IMR-90 (cell line): Measurements from ENCODE around the gene KIDINS220. TPM values are rescaled to one million over a fixed set of nuclear protein-coding genes. Genes with fewer than 3 reads are reported as not detected.
A peak's percentile ranks its signal among the peaks of the same experiment; 100 is the strongest.

Experiments
- ATAC-seq: fragments of 200-7000 bp; cut with Tn5 transposase; 2 replicates; pipeline ENCODE4 v1.9.1; 2020; ENCODE audit warnings: low read depth, mild to moderate bottlenecking, moderate library complexity
- BruUV-seq: library from RNA; stranded (reverse); fragments of 400-500 nt; replicated peaks from 2 replicates; lab custom pipeline; 2021; lab: Mats Ljungman, UMichigan
- CTCF ChIA-PET: fragments of 300-600 bp; formaldehyde crosslinking; extraction: SDS; loops from one replicate; lab custom pipeline; 2021; ENCODE audit warnings: antibody characterized with exemption; lab: Yijun Ruan, JAX
- POLR2A ChIA-PET: fragments of 300-600 bp; sonication (Branson Sonifier 250); formaldehyde crosslinking; loops from one replicate; lab custom pipeline; 2022; ENCODE audit warnings: antibody characterized with exemption; ENCODE audit not compliant: unreplicated experiment; lab: Charles Lee
- DNase-seq: peaks from one replicate; pipeline ENCODE4 v3.0.0; 2013
- H2AFZ ChIP-seq: replicated peaks from 2 replicates; pipeline ENCODE3; 2013; ENCODE audit warnings: low read length, mild to moderate bottlenecking; ENCODE audit not compliant: poor library complexity
- H2AK5ac ChIP-seq: 2 replicates; pipeline ENCODE4 v1.6.1; 2013; ENCODE audit warnings: low read depth, low read length, inconsistent platforms
- H2AK9ac ChIP-seq: replicated peaks from 2 replicates; pipeline ENCODE3; 2013; ENCODE audit warnings: mild to moderate bottlenecking, low read depth, low read length, moderate library complexity; ENCODE audit not compliant: poor library complexity
- H2BK120ac ChIP-seq: 2 replicates; pipeline ENCODE4 v1.6.1; 2013; ENCODE audit warnings: low read depth, low read length, inconsistent platforms
- H2BK15ac ChIP-seq: 3 replicates; pipeline ENCODE4 v1.6.1; 2013; ENCODE audit warnings: low read depth, low read length, inconsistent platforms
- H2BK20ac ChIP-seq: 2 replicates; pipeline ENCODE4 v1.6.1; 2013; ENCODE audit warnings: low read depth, mild to moderate bottlenecking, inconsistent platforms, low read length, moderate library complexity
- H2BK5ac ChIP-seq: 2 replicates; pipeline ENCODE4 v1.6.1; 2013; ENCODE audit warnings: mild to moderate bottlenecking, low read depth, low read length, inconsistent platforms; ENCODE audit not compliant: poor library complexity, severe bottlenecking
- H3K14ac ChIP-seq: replicated peaks from 2 replicates; pipeline ENCODE4 v1.6.1; 2013; ENCODE audit warnings: low read depth, low read length, inconsistent platforms
- H3K18ac ChIP-seq: 2 replicates; pipeline ENCODE4 v1.6.1; 2013; ENCODE audit warnings: low read depth, low read length, control low read depth
- H3K23ac ChIP-seq: 2 replicates; pipeline ENCODE4 v1.6.1; 2013; ENCODE audit warnings: low read depth, low read length, inconsistent platforms
- H3K27ac ChIP-seq: 2 replicates; pipeline ENCODE4 v1.5.1; 2013; ENCODE audit warnings: mild to moderate bottlenecking, control low read depth, low read length; ENCODE audit not compliant: insufficient read depth
- H3K27me3 ChIP-seq: 2 replicates; pipeline ENCODE4 v1.6.1; 2013; ENCODE audit warnings: low read length; ENCODE audit not compliant: control insufficient read depth, insufficient read depth
- H3K36me3 ChIP-seq: 2 replicates; pipeline ENCODE4 v1.6.1; 2013; ENCODE audit warnings: low read length, mixed read lengths; ENCODE audit not compliant: control insufficient read depth, insufficient read depth
- H3K4ac ChIP-seq: 2 replicates; pipeline ENCODE4 v1.6.1; 2013; ENCODE audit warnings: low read depth, low read length, inconsistent platforms
- H3K4me1 ChIP-seq: 2 replicates; pipeline ENCODE4 v1.6.1; 2013; ENCODE audit warnings: low read length, mixed read lengths; ENCODE audit not compliant: control insufficient read depth, insufficient read depth
- H3K4me2 ChIP-seq: 2 replicates; pipeline ENCODE4 v1.6.1; 2013; ENCODE audit warnings: low read depth, mild to moderate bottlenecking, control low read depth, low read length, moderate library complexity
- H3K4me3 ChIP-seq: 2 replicates; pipeline ENCODE4 v1.5.1; 2013; ENCODE audit warnings: low read depth, mild to moderate bottlenecking, control low read depth, low read length, moderate library complexity; ENCODE audit not compliant: insufficient read depth
- H3K56ac ChIP-seq: 2 replicates; pipeline ENCODE4 v1.6.1; 2013; ENCODE audit warnings: low read length, inconsistent platforms; ENCODE audit not compliant: insufficient read depth; ENCODE audit errors: extremely low read depth
- H3K79me1 ChIP-seq, 2 experiments: 2 replicates each; pipeline ENCODE4 v1.6.1; 2013; ENCODE audit warnings: low read length in 2 of 2, inconsistent platforms in 1 of 2, low read depth in 1 of 2
- H3K9ac ChIP-seq: 2 replicates; pipeline ENCODE4 v1.6.1; 2013; ENCODE audit warnings: low read depth, low read length, control low read depth
- H3K9me1 ChIP-seq: 2 replicates; pipeline ENCODE4 v1.6.1; 2013; ENCODE audit warnings: low read length, inconsistent platforms; ENCODE audit not compliant: insufficient read depth
- H3K9me3 ChIP-seq: 2 replicates; pipeline ENCODE4 v1.6.1; 2013; ENCODE audit warnings: low read length; ENCODE audit not compliant: control insufficient read depth, insufficient read depth
- H4K20me1 ChIP-seq: 2 replicates; pipeline ENCODE4 v1.6.1; 2013; ENCODE audit warnings: low read length, inconsistent platforms; ENCODE audit not compliant: insufficient read depth
- H4K5ac ChIP-seq: 2 replicates; pipeline ENCODE4 v1.6.1; 2013; ENCODE audit warnings: mild to moderate bottlenecking, low read depth, low read length, control low read depth
- H4K8ac ChIP-seq, 2 experiments: 2 replicates each; pipeline ENCODE4 v1.6.1; 2013; ENCODE audit warnings: low read depth in 2 of 2, low read length in 2 of 2, control low read depth in 1 of 2, inconsistent platforms in 1 of 2
- H4K91ac ChIP-seq: 2 replicates; pipeline ENCODE4 v1.6.1; 2013; ENCODE audit warnings: low read depth, low read length, inconsistent platforms; ENCODE audit not compliant: insufficient read depth
- BHLHE40 ChIP-seq: fragments of 150-350 bp; IDR thresholded peaks from 2 replicates; pipeline ENCODE4 v1.6.1; 2016; ENCODE audit warnings: mild to moderate bottlenecking, low read depth, low read length
- CEBPB ChIP-seq: IDR thresholded peaks from 2 replicates; pipeline ENCODE4 v1.6.1; 2012; ENCODE audit warnings: low read depth, low read length, improper control_type of control experiment
- CHD1 ChIP-seq: IDR thresholded peaks from 2 replicates; pipeline ENCODE4 v1.6.1; 2012; ENCODE audit warnings: low read depth, low read length, improper control_type of control experiment
- ELK1 ChIP-seq: fragments of 150-350 bp; IDR thresholded peaks from 2 replicates; pipeline ENCODE4 v1.6.1; 2016; ENCODE audit warnings: low read depth, mild to moderate bottlenecking, low read length, moderate library complexity, borderline replicate concordance
- FOS ChIP-seq: fragments of 150-350 bp; IDR thresholded peaks from 2 replicates; pipeline ENCODE4 v1.6.1; 2016; ENCODE audit warnings: low read depth, low read length
- MAZ ChIP-seq: IDR thresholded peaks from 2 replicates; pipeline ENCODE4 v1.6.1; 2012; ENCODE audit warnings: low read depth, mild to moderate bottlenecking, low read length, improper control_type of control experiment, moderate library complexity, borderline replicate concordance
- MXI1 ChIP-seq: IDR thresholded peaks from 2 replicates; pipeline ENCODE4 v1.6.1; 2012; ENCODE audit warnings: low read depth, mild to moderate bottlenecking, low read length, moderate library complexity, borderline replicate concordance
- POLR2A ChIP-seq: IDR thresholded peaks from 2 replicates; pipeline ENCODE4 v1.6.1; 2012; ENCODE audit warnings: mild to moderate bottlenecking, low read depth, low read length
- RAD21 ChIP-seq: IDR thresholded peaks from 2 replicates; pipeline ENCODE4 v1.6.1; 2012; ENCODE audit warnings: low read length, improper control_type of control experiment
- RCOR1 ChIP-seq: IDR thresholded peaks from 2 replicates; pipeline ENCODE4 v1.6.1; 2012; ENCODE audit warnings: mild to moderate bottlenecking, low read length, improper control_type of control experiment; ENCODE audit not compliant: insufficient replicate concordance
- SMC3 ChIP-seq: fragments of 150-350 bp; IDR thresholded peaks from 2 replicates; pipeline ENCODE4 v1.6.1; 2016; ENCODE audit warnings: low read depth, mild to moderate bottlenecking, antibody characterized with exemption, low read length, moderate library complexity
- WGBS, 2 experiments: methylation state at CpG; one replicate each; pipeline versions ENCODE4 v1.1.5 to v1.1.7; 2013; ENCODE audit warnings: missing lambda C conversion rate in 2 of 2; ENCODE audit not compliant: insufficient read length in 1 of 2; ENCODE audit errors: extremely low coverage in 2 of 2; 5-methylcytosine and 5-hydroxymethylcytosine counted together
- dilution Hi-C: fragments of 300-500 bp; cut with HindIII; formaldehyde crosslinking; loops from one replicate; pipeline ENCODE4 v1.14.3; 2018; ENCODE audit warnings: low sequenced_read_pairs; ENCODE audit not compliant: unreplicated experiment
- in situ Hi-C: fragments of 300-500 bp; cut with MboI; formaldehyde crosslinking; loops from 3 replicates; pipeline ENCODE4 v1.14.3; 2019; ENCODE audit warnings: low sequenced_read_pairs, inconsistent platforms, mixed read lengths
- intact Hi-C: fragments of 100-400 bp; cut with micrococcal nuclease; formaldehyde crosslinking; loops from 2 replicates; pipeline ENCODE4 v1.10.0; 2022
- polyA plus RNA-seq, 3 experiments: library from polyadenylated mRNA; depleted of rRNA; stranded (reverse); fragments of >200 nt; gene quantifications; 2 replicates each; pipeline ENCODE4 v1.2.3, GENCODE V29; 2012; ENCODE audit warnings: low replicate concordance in 1 of 3
- total RNA-seq: library from RNA; depleted of rRNA; stranded (reverse); fragments of >200 nt; gene quantifications from 2 replicates; pipeline ENCODE4 v1.2.3, GENCODE V29; 2012
- TF ChIP-seq, protein P1 (sequence below): fragments of 150-350 bp; IDR thresholded peaks from 2 replicates; pipeline ENCODE4 v1.6.1; 2017; ENCODE audit warnings: mild to moderate bottlenecking, antibody characterized with exemption, low read length, low read depth
- TF ChIP-seq, protein P2 (sequence below): conservative IDR thresholded peaks from 2 replicates; pipeline ENCODE4 v1.5.1; 2012; ENCODE audit warnings: mild to moderate bottlenecking, low read depth, low read length, improper control_type of control experiment

The KIDINS220 gene
- total and polyA plus RNA-seq, 2 of the 4 experiments (the other 2 are of a cell fraction), result 23.1 to 63.4 TPM

GRCh38 chr2:8836971-8837794 is at the start of gene KIDINS220 (continued):
- TF ChIP-seq ELK1, result no peak
- TF ChIP-seq MAZ, result peak; percentile 60; the same call in 1 of the 2 replicates

- no peak for ATAC-seq
- H2BK120ac ChIP-seq, result no peak overlapping the region
- H3K4me3 ChIP-seq, result no peak overlapping the region
- no peak overlapping the region for H4K8ac ChIP-seq
- H2BK5ac ChIP-seq, result no peak overlapping the region
- H4K20me1 ChIP-seq, result no peaks in the 10 kb centered on the region
- in situ Hi-C loops (no loop called here), intact Hi-C loops (no loop called here), dilution Hi-C loops (no loop called here)
- H3K79me1 ChIP-seq, result peaks cover 4 to 8% of the 10 kb centered on the region in 2 experiments; a peak in 2 of 4 replicates
- H2BK15ac ChIP-seq, result no peak overlapping the region
- no peak overlapping the region for H3K14ac ChIP-seq
- H3K9me1 ChIP-seq, result no peaks in the 10 kb centered on the region
- no peak overlapping the region for H2AK9ac ChIP-seq
- no peak for DNase-seq
- H3K56ac ChIP-seq, result no peak overlapping the region
- no peaks in the 10 kb centered on the region for H3K9me3 ChIP-seq
- no peak overlapping the region for H4K5ac ChIP-seq
- H3K23ac ChIP-seq, result no peak overlapping the region
- no peak overlapping the region for H3K4me2 ChIP-seq
- no peak overlapping the region for H3K27ac ChIP-seq
- H3K36me3 ChIP-seq, result peaks cover 3% of the 10 kb centered on the region
- BruUV-seq, result no TSS peak
- no peak overlapping the region for H4K91ac ChIP-seq
- H3K4ac ChIP-seq, result no peak overlapping the region
- H2AK5ac ChIP-seq, result no peak overlapping the region
- no peak overlapping the region for H2BK20ac ChIP-seq
- ChIA-PET CTCF (no interaction called here), POLR2A (no interaction called here)
- H2AFZ ChIP-seq, result no peak overlapping the region
- no peak overlapping the region for H3K9ac ChIP-seq
- H3K4me1 ChIP-seq, result no peaks in the 10 kb centered on the region
- WGBS, 2 experiments, result no CpG with 5 or more reads among the region's 2 CpGs
- H3K18ac ChIP-seq, result no peak overlapping the region
- no peaks in the 10 kb centered on the region for H3K27me3 ChIP-seq
- TF ChIP-seq POLR2A, result no peak
- no peak for TF ChIP-seq CHD1
- TF ChIP-seq, protein P1, sequence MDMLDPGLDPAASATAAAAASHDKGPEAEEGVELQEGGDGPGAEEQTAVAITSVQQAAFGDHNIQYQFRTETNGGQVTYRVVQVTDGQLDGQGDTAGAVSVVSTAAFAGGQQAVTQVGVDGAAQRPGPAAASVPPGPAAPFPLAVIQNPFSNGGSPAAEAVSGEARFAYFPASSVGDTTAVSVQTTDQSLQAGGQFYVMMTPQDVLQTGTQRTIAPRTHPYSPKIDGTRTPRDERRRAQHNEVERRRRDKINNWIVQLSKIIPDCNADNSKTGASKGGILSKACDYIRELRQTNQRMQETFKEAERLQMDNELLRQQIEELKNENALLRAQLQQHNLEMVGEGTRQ, result no peak
- TF ChIP-seq SMC3, result no peak
- no peak for TF ChIP-seq RAD21
- no peak for TF ChIP-seq MXI1
- no peak for TF ChIP-seq CEBPB
- no peak for TF ChIP-seq FOS
- TF ChIP-seq MAZ, result no peak
- no peak for TF ChIP-seq BHLHE40
- TF ChIP-seq RCOR1, result no peak
- TF ChIP-seq, protein P2, sequence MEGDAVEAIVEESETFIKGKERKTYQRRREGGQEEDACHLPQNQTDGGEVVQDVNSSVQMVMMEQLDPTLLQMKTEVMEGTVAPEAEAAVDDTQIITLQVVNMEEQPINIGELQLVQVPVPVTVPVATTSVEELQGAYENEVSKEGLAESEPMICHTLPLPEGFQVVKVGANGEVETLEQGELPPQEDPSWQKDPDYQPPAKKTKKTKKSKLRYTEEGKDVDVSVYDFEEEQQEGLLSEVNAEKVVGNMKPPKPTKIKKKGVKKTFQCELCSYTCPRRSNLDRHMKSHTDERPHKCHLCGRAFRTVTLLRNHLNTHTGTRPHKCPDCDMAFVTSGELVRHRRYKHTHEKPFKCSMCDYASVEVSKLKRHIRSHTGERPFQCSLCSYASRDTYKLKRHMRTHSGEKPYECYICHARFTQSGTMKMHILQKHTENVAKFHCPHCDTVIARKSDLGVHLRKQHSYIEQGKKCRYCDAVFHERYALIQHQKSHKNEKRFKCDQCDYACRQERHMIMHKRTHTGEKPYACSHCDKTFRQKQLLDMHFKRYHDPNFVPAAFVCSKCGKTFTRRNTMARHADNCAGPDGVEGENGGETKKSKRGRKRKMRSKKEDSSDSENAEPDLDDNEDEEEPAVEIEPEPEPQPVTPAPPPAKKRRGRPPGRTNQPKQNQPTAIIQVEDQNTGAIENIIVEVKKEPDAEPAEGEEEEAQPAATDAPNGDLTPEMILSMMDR, result no peak
Measured at GRCh38 chr2:8886876-8887275, 49.5 kb upstream of the KIDINS220 start.
